Mesothelial cell of epicardium (in vitro differentiated cells): ENCODE data around the gene CCL1. TPM values are rescaled to one million over a fixed set of nuclear protein-coding genes. Genes with fewer than 3 reads are reported as not detected.

Source experiments
- DNase-seq, 2 experiments: peaks; one replicate each; pipeline ENCODE4 v3.0.0; 2021; ENCODE audit warnings: low spot score in 2 of 2; ENCODE audit not compliant: unreplicated experiment in 2 of 2
- H3K27ac Mint-ChIP-seq: 2 replicates; pipeline ENCODE4 v1.8.0; 2021; ENCODE audit warnings: mixed read lengths
- H3K27me3 Mint-ChIP-seq: 2 replicates; pipeline ENCODE4 v1.8.0; 2021; ENCODE audit warnings: low read depth, mixed read lengths
- H3K36me3 Mint-ChIP-seq: 2 replicates; pipeline ENCODE4 v1.8.0; 2021; ENCODE audit warnings: mixed read lengths
- H3K4me1 Mint-ChIP-seq: 2 replicates; pipeline ENCODE4 v1.8.0; 2021; ENCODE audit warnings: mixed read lengths
- H3K4me3 Mint-ChIP-seq: 2 replicates; pipeline ENCODE4 v1.8.0; 2021; ENCODE audit warnings: mild to moderate bottlenecking, moderate library complexity, mixed read lengths
- H3K9me3 Mint-ChIP-seq: 2 replicates; pipeline ENCODE4 v1.8.0; 2021; ENCODE audit warnings: mixed read lengths
- total RNA-seq: library from RNA; stranded (reverse); gene quantifications from 3 replicates; pipeline ENCODE4 v1.2.1, GENCODE V29; 2021
- TF ChIP-seq, protein P1 (sequence below): fragments of 200-600 bp; sonication (generic); IDR thresholded peaks from one replicate; pipeline ENCODE4 v1.5.0; 2021; ENCODE audit warnings: antibody characterized with exemption; ENCODE audit not compliant: unreplicated experiment

CCL1 gene
- total RNA-seq, 1 donor from 2014 or later: not detected

DNA sequence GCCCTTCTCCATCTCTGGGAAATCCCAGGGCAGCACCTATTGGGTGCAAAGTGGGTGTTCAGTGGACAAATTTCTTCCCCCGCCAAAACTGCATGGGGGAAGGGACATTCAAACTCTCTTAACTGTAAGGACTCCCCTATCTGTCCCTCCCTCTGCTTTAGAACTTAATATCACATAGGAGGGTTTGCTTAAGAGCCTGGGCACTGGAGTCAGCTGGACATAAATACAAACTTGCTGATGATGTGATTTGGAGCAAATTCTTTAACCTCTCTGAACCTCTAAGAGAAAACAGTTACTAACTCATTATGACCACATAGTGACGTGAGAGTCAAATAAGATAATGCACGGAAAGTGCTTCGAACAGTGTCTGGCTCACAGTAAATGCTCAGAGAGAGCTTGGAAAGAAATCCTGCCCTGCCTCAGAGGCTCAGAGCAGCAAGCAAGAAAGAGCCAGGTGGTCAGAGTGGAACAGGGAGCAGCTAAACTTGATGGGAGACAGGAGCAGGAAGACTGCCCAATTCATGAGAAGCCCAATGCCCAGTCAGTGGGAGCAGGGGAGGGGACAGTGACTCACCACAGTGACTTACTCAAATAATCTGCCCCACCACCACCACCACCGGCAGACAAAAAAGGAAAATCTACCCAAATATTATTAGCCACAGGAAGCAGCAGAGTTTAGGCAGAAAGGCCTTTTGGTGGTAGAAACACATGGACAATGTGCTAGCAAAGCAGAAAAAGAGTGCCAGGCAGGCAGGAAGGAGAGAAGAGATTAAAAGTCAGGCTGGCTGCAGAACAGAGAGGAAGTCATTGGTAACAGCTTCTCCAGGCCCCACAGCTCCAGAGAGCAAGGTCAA lies 23.9 kb upstream of the CCL1 start:
- no peak overlapping the region for H3K4me3 Mint-ChIP-seq
- peaks cover 52% of the 10 kb centered on the region for H3K27me3 Mint-ChIP-seq
- no peaks in the 10 kb centered on the region for H3K9me3 Mint-ChIP-seq
- no peaks in the 10 kb centered on the region for H3K36me3 Mint-ChIP-seq
- no peaks in the 10 kb centered on the region for H3K4me1 Mint-ChIP-seq
- no peak for DNase-seq
- H3K27ac Mint-ChIP-seq: no peak overlapping the region
- TF ChIP-seq, protein P1, sequence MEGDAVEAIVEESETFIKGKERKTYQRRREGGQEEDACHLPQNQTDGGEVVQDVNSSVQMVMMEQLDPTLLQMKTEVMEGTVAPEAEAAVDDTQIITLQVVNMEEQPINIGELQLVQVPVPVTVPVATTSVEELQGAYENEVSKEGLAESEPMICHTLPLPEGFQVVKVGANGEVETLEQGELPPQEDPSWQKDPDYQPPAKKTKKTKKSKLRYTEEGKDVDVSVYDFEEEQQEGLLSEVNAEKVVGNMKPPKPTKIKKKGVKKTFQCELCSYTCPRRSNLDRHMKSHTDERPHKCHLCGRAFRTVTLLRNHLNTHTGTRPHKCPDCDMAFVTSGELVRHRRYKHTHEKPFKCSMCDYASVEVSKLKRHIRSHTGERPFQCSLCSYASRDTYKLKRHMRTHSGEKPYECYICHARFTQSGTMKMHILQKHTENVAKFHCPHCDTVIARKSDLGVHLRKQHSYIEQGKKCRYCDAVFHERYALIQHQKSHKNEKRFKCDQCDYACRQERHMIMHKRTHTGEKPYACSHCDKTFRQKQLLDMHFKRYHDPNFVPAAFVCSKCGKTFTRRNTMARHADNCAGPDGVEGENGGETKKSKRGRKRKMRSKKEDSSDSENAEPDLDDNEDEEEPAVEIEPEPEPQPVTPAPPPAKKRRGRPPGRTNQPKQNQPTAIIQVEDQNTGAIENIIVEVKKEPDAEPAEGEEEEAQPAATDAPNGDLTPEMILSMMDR: no peak

GRCh38 chr17:34386343-34386696 lies 23.3 kb upstream of the CCL1 start:
- Mint-ChIP-seq H3K4me1 (no peaks in the 10 kb centered on the region), H3K27me3 (peaks cover 52% of the 10 kb centered on the region), H3K27ac (no peak overlapping the region), H3K9me3 (no peaks in the 10 kb centered on the region), H3K36me3 (no peaks in the 10 kb centered on the region), H3K4me3 (no peak overlapping the region)
- DNase-seq: no peak
- TF ChIP-seq, protein P1: no peak

DNA sequence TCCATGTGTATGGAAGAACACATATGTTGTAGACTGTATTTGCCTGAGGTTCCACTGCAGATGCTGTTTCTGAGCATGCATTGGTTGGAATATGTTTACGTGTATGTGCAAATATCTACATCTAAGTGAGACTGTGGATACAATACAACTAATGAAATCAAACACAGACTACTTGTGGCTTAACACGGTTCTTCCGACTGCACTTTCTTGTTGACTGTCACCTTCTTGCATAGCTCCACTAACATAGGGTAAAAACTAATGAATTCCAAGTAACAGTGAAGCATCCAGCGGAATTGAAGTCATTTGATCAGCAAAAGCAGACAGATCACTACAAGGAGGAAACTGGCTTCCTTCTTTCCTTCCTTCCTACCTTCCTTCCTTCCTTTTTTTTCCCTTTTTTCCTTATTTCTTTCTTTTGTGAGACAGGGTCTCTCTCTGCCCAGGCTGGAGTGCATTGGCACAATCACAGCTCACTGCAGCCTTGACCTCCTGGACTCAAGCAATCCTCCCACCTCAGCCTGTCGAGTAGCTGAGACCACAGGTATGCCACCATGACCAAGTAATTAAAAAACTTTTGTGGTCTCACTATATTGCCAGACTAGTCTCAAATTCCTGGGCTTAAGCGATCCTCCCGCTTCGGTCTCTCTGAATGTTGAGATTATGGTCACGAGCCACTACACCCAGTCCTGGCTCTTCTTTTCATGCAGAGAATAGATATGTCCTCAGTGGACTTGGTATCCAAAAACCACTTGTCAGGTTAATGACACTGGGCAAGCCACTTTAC lies 22.0 kb upstream of the CCL1 start:
- no peaks in the 10 kb centered on the region for H3K9me3 Mint-ChIP-seq

DNA sequence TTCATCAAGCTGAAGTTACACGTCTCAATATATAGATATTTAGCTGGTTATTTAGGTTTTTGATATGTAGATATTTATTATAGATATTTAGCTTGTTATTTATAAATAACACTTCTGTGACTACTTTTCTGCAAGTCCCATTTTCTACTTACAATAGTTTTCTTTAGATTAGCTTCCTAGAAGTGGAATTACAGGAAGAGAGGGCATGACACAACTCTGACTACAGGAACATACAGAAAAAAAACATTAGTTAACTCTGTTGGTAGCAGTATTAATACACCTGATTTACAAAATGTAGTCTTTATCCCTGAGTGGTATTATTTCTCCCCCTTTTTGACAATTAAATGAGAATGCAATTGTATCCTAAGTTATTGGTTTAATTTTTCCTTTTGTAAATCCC lies 21.2 kb upstream of the CCL1 start:
- Mint-ChIP-seq H3K27ac (no peak overlapping the region), H3K27me3 (peaks cover 50% of the 10 kb centered on the region), H3K4me1 (no peaks in the 10 kb centered on the region), H3K9me3 (no peaks in the 10 kb centered on the region), H3K36me3 (no peaks in the 10 kb centered on the region), H3K4me3 (no peak overlapping the region)
- no peak for DNase-seq
- TF ChIP-seq, protein P1: no peak

More for the DNA sequence above, 22.0 kb upstream of the CCL1 start:
- TF ChIP-seq, protein P1: no peak
- no peak for DNase-seq
- Mint-ChIP-seq H3K36me3 (no peaks in the 10 kb centered on the region), H3K4me3 (no peak overlapping the region), H3K27me3 (peaks cover 52% of the 10 kb centered on the region), H3K4me1 (no peaks in the 10 kb centered on the region), H3K27ac (no peak overlapping the region)

DNA sequence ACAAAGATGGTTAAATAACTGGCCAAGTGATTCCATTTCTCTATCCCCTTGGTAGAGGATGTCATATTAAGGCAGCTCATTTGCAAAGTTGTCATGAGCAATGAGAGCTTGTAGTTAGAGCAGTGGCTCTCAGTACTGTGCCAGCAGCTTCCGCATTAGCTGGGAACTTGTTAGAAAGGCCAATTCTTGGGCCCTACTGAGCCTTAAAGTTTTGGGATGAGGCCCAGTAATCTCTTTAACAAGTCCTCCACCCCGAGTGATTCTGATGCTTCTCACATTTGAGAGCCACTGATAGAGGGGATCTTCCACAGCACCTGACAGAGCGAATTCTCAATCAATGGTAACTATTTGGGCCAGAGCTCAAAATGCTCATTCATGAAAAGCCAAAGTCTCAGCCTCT lies 20.2 kb upstream of the CCL1 start:
- Mint-ChIP-seq H3K4me3 (no peak overlapping the region), H3K27ac (no peak overlapping the region), H3K9me3 (no peaks in the 10 kb centered on the region), H3K4me1 (no peaks in the 10 kb centered on the region), H3K27me3 (peaks cover 46% of the 10 kb centered on the region), H3K36me3 (no peaks in the 10 kb centered on the region)
- TF ChIP-seq, protein P1: no peak
- DNase-seq: no peak
